ENCODE data around the gene RIPPLY2. TPM values are rescaled to one million over a fixed set of nuclear protein-coding genes. Genes with fewer than 3 reads are reported as not detected.
"Not testable (repeated sequence)": the region's sequence is repeated elsewhere in the genome, so short reads cannot be mapped to it uniquely, and the experiment has no call there.

The RIPPLY2 gene, protein sequence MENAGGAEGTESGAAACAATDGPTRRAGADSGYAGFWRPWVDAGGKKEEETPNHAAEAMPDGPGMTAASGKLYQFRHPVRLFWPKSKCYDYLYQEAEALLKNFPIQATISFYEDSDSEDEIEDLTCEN
- not detected in 2 replicates for total RNA-seq (2022)
- not detected for Bru-seq, nascent RNA
- BruChase-seq, experiment 1, labeled RNA remaining after a 2-hour chase: not detected
- BruChase-seq, experiment 2, labeled RNA remaining after a 6-hour chase: not detected
- long read RNA-seq: 0 reads

DNA sequence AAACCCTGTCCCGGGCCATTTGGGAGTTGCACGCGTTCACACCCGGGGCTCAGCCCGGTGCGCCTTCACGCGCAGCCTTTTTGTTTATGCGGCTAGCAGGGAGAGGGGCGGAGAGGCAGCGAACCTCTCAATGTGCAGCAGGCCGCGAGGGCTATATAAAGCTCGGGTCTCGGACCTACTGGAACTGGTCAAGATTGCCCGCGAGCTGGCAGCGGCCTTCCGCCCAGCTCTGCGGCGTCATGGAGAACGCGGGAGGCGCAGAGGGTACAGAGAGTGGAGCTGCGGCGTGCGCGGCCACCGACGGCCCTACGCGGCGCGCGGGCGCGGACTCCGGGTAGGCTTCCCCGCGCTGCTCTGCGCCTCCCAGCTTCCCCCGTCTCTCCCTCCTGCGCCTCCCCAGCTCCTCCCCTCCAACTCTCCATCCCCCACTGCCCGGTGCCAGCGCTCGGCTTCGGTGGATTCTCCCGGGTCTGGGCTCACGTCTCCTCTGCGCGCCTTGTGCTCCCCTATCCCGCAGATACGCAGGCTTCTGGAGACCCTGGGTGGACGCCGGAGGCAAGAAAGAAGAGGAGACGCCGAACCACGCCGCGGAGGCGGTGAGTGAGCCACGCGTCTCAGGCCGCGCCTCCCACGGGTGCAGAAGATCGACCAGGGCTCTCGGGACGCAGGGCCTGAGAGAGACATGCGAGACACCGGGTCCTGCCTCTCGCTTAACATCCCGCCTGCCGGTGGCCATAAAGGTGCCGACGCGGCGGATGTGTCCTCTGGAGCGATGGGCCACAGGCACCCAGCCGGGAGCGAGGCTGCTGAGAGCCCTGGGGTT is at the start of gene RIPPLY2:
Gene RIPPLY2 (plus strand): TSS at position 183 of the 823 bp plus-strand sequence. CDS start 57 bp downstream, at position 240.
- intact Hi-C loops (cut with micrococcal nuclease; ENCODE audit: unreplicated experiment): no loop called here
- Histone ChIP-seq H3K9me3 (no peaks in the 10 kb centered on the region), H3K4me3 (ENCODE audit: low read depth, low read length) (no peak within 1 kb of the TSS), H3K36me3 (ENCODE audit: control insufficient read depth, insufficient read depth, low read length) (no peaks in the 10 kb centered on the region), H3K27me3 (replicated peaks; ENCODE audit: control insufficient read depth, insufficient read depth, low read length) (no peaks in the 10 kb centered on the region), H3K4me1 (no peaks in the 10 kb centered on the region)
- H3K9me3 Mint-ChIP-seq (ENCODE audit: unreplicated experiment): no peaks in the 10 kb centered on the region
- H3K4me1 Mint-ChIP-seq (ENCODE audit: low read depth, unreplicated experiment): no peaks in the 10 kb centered on the region
- TF ChIP-seq, protein P1, sequence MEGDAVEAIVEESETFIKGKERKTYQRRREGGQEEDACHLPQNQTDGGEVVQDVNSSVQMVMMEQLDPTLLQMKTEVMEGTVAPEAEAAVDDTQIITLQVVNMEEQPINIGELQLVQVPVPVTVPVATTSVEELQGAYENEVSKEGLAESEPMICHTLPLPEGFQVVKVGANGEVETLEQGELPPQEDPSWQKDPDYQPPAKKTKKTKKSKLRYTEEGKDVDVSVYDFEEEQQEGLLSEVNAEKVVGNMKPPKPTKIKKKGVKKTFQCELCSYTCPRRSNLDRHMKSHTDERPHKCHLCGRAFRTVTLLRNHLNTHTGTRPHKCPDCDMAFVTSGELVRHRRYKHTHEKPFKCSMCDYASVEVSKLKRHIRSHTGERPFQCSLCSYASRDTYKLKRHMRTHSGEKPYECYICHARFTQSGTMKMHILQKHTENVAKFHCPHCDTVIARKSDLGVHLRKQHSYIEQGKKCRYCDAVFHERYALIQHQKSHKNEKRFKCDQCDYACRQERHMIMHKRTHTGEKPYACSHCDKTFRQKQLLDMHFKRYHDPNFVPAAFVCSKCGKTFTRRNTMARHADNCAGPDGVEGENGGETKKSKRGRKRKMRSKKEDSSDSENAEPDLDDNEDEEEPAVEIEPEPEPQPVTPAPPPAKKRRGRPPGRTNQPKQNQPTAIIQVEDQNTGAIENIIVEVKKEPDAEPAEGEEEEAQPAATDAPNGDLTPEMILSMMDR (IDR thresholded peaks at IDR 0.05; ENCODE audit: insufficient read depth in 1 of 2, low read depth in 1 of 2, low read length in 1 of 2, severe bottlenecking in 1 of 2, unreplicated experiment in 1 of 2): no peak
- no peak within 1 kb of the TSS for H3K27ac Mint-ChIP-seq (ENCODE audit: unreplicated experiment)
- CTCF ChIA-PET: no interaction called here
- no peaks in the 10 kb centered on the region for H3K36me3 Mint-ChIP-seq (ENCODE audit: insufficient read depth, unreplicated experiment)
- no peak within 1 kb of the TSS for H3K4me3 Mint-ChIP-seq (ENCODE audit: unreplicated experiment)
- no peak for DNase-seq
- POLR2A ChIA-PET: no interaction called here
- peaks cover 14% of the 10 kb centered on the region for H3K27me3 Mint-ChIP-seq (ENCODE audit: insufficient read depth, unreplicated experiment)
- no TSS peak for BruUV-seq (replicated peaks)

DNA sequence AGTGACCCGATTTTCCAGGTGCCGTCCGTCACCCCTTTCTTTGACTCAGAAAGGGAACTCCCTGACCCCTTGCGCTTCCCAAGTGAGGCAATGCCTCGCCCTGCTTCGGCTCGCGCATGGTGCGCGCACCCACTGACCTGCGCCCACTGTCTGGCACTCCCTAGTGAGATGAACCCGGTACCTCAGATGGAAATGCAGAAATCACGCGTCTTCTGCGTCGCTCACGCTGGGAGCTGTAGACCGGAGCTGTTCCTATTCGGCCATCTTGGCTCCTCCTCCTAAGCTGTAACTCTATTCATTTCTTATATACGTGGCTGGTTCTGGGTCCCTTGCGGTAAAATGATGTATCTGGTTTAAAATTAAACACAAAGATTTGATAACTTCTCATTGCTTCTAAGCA is 49.7 kb upstream of the RIPPLY2 start:
- H3K4me3 ChIP-seq (ENCODE audit: low read depth, low read length); H3K4me1 Mint-ChIP-seq (ENCODE audit: low read depth, unreplicated experiment); CTCF ChIA-PET; POLR2A ChIA-PET; H3K27ac Mint-ChIP-seq (ENCODE audit: unreplicated experiment); H3K36me3 ChIP-seq (ENCODE audit: control insufficient read depth, insufficient read depth, low read length); H3K9me3 ChIP-seq; H3K4me1 ChIP-seq; H3K27me3 Mint-ChIP-seq (ENCODE audit: insufficient read depth, unreplicated experiment); intact Hi-C loops (cut with micrococcal nuclease; ENCODE audit: unreplicated experiment); H3K9me3 Mint-ChIP-seq (ENCODE audit: unreplicated experiment); H3K36me3 Mint-ChIP-seq (ENCODE audit: insufficient read depth, unreplicated experiment); DNase-seq; BruUV-seq (replicated peaks); H3K27me3 ChIP-seq (replicated peaks; ENCODE audit: control insufficient read depth, insufficient read depth, low read length): not testable (repeated sequence)
- H3K4me3 Mint-ChIP-seq (ENCODE audit: unreplicated experiment): peak overlapping the region; percentile 29

DNA sequence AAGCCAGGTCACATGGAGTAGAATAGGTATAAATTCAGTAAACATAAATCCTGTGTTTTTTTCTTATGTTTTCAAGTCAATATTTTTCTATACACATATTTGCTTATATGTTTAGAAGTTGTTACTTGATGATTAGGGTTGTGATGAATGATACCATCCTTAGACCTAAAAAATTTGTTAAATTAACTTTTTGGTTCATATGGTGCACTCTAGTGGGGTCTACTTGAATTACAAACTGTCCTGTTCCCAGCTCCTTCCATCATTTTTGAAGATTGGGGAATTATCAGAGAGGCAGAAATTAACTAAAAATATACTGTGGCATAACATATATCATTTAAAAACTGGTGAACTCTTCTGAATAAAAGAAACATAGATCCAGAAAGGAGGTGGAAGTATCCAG is 48.3 kb upstream of the RIPPLY2 start:
- Histone ChIP-seq H3K4me3 (ENCODE audit: low read depth, low read length) (no peak overlapping the region), H3K36me3 (ENCODE audit: control insufficient read depth, insufficient read depth, low read length) (no peaks in the 10 kb centered on the region), H3K27me3 (replicated peaks; ENCODE audit: control insufficient read depth, insufficient read depth, low read length) (no peaks in the 10 kb centered on the region), H3K9me3 (no peaks in the 10 kb centered on the region), H3K4me1 (no peaks in the 10 kb centered on the region)
- TF ChIP-seq, protein P1 (IDR thresholded peaks at IDR 0.05; ENCODE audit: insufficient read depth in 1 of 2, low read depth in 1 of 2, low read length in 1 of 2, severe bottlenecking in 1 of 2, unreplicated experiment in 1 of 2): peak in 1 of 2 experiments; percentile 13
- no peaks in the 10 kb centered on the region for H3K36me3 Mint-ChIP-seq (ENCODE audit: insufficient read depth, unreplicated experiment)
- ChIA-PET CTCF (interaction anchor here (1.4 kb wide), 1 partner anchor 190 kb away, joined by 23 read pairs; no protein-coding TSS in a partner anchor), POLR2A (no interaction called here)
- no peaks in the 10 kb centered on the region for H3K9me3 Mint-ChIP-seq (ENCODE audit: unreplicated experiment)
- intact Hi-C loops (cut with micrococcal nuclease; ENCODE audit: unreplicated experiment): loop anchor here (1.0 kb wide), 1 partner anchor 190 kb away; no protein-coding TSS in a partner anchor
- no peaks in the 10 kb centered on the region for H3K27me3 Mint-ChIP-seq (ENCODE audit: insufficient read depth, unreplicated experiment)
- no peaks in the 10 kb centered on the region for H3K4me1 Mint-ChIP-seq (ENCODE audit: low read depth, unreplicated experiment)
- no peak overlapping the region for H3K27ac Mint-ChIP-seq (ENCODE audit: unreplicated experiment)
- DNase-seq: no peak
- no TSS peak for BruUV-seq (replicated peaks)
- H3K4me3 Mint-ChIP-seq (ENCODE audit: unreplicated experiment): no peak overlapping the region
